Tibial nerve (tissue), 4 donors: ENCODE results near the gene ZNF407. TPM values are rescaled to one million over a fixed set of nuclear protein-coding genes. Genes with fewer than 3 reads are reported as not detected.

Source experiments
- DNase-seq, 2 donors: peaks; one replicate each; pipeline ENCODE4 v3.0.0-alpha.2; 2019; ENCODE audit warnings: low spot score in 2 of 2
- H3K27ac ChIP-seq, 4 donors: fragments of 200-600 bp; sonication (generic) in 3 of 4; one replicate each; pipeline ENCODE4 v1.5.1; 2017 to 2019; ENCODE audit warnings: mild to moderate bottlenecking in 1 of 4
- H3K27me3 ChIP-seq, 2 donors: fragments of 200-600 bp; sonication (generic) in 1 of 2; one replicate each; pipeline versions ENCODE4 v1.5.1 to v1.6.0; 2017 to 2019
- H3K36me3 ChIP-seq, 3 donors: fragments of 200-600 bp; sonication (generic); one replicate each; pipeline ENCODE4 v1.5.1; 2018 to 2019
- H3K4me1 ChIP-seq, 4 donors: fragments of 200-600 bp; sonication (generic) in 3 of 4; one replicate each; pipeline ENCODE4 v1.5.1; 2017 to 2019
- H3K4me3 ChIP-seq, 4 donors: fragments of 200-600 bp; sonication (generic) in 3 of 4; one replicate each; pipeline ENCODE4 v1.5.1; 2017 to 2019; ENCODE audit warnings: mild to moderate bottlenecking in 1 of 4, moderate library complexity in 1 of 4
- H3K9me3 ChIP-seq, 4 donors: fragments of 200-600 bp; sonication (generic) in 3 of 4; one replicate each; pipeline ENCODE4 v1.5.1; 2017 to 2019
- EP300 ChIP-seq, 2 donors: sonication (generic); formaldehyde crosslinking; IDR thresholded peaks; one replicate each; pipeline ENCODE4 v1.6.1; 2017; ENCODE audit warnings: antibody characterized with exemption in 2 of 2, mild to moderate bottlenecking in 1 of 2
- POLR2A ChIP-seq, 2 donors: fragments of 450-650 bp; IDR thresholded peaks; one replicate each; pipeline ENCODE4 v1.6.1; 2017; ENCODE audit warnings: antibody characterized with exemption in 2 of 2, mild to moderate bottlenecking in 2 of 2, moderate library complexity in 2 of 2
- WGBS, 2 donors: methylation state at CpG; one replicate each; pipeline ENCODE4 v1.1.5; 2018; 5-methylcytosine and 5-hydroxymethylcytosine counted together
- total RNA-seq, 4 donors: library from RNA; depleted of rRNA; stranded (reverse); fragments of >200 nt; gene quantifications; one replicate each; pipeline ENCODE4 v1.1.0, GENCODE V29; 2016
- TF ChIP-seq, protein P1 (sequence below), 5 experiments: fragments of 200-600 bp in 3 of 5; fragments of 450-650 bp in 2 of 5; sonication (generic) in 3 of 5; IDR thresholded peaks; one replicate each; pipeline ENCODE4 v1.5.1; 2016 to 2019; ENCODE audit warnings: antibody characterized with exemption in 5 of 5, mild to moderate bottlenecking in 3 of 5, moderate library complexity in 2 of 5

The ZNF407 gene
- total RNA-seq, 4 donors from 2014 or later = 18.6 to 22.8 (median 19.6) TPM

- Histone ChIP-seq H3K9me3 (no peaks in the 10 kb centered on the region), H3K4me1 (no peaks in the 10 kb centered on the region), H3K27ac (no peak overlapping the region), H3K27me3 (no peaks in the 10 kb centered on the region), H3K4me3 (no peak overlapping the region), H3K36me3 (no peaks in the 10 kb centered on the region)
- DNase-seq = no peak
- TF ChIP-seq POLR2A (IDR thresholded peaks at IDR 0.05) = no peak
- TF ChIP-seq, protein P1, sequence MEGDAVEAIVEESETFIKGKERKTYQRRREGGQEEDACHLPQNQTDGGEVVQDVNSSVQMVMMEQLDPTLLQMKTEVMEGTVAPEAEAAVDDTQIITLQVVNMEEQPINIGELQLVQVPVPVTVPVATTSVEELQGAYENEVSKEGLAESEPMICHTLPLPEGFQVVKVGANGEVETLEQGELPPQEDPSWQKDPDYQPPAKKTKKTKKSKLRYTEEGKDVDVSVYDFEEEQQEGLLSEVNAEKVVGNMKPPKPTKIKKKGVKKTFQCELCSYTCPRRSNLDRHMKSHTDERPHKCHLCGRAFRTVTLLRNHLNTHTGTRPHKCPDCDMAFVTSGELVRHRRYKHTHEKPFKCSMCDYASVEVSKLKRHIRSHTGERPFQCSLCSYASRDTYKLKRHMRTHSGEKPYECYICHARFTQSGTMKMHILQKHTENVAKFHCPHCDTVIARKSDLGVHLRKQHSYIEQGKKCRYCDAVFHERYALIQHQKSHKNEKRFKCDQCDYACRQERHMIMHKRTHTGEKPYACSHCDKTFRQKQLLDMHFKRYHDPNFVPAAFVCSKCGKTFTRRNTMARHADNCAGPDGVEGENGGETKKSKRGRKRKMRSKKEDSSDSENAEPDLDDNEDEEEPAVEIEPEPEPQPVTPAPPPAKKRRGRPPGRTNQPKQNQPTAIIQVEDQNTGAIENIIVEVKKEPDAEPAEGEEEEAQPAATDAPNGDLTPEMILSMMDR (IDR thresholded peaks at IDR 0.05) = no peak
- TF ChIP-seq EP300 (IDR thresholded peaks at IDR 0.05) = no peak
- 96 to 97% methylated on average over 3 of the region's 3 CpGs for WGBS, 2 donors
Measured at GRCh38 chr18:74766251-74766650, 168.6 kb downstream of the ZNF407 start.

DNA sequence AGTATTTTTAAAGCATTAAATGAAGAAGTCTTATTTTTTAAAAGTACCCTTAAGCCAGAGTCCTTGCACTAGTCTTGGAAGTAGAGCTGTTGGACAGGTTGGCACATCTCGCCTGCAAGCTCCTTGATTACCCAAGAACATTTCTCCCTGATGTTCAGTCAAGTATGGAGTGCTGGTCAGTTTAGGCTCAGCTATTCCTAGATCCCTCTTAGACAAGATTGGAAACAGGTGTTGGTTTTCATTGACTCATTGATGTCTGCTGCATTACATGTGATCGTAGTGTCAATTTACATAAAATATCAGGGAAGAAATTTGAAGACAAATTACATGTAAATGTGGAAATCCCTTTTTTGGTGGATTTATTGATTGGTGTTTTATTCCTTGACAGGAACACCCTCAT, 170.4 kb downstream of the ZNF407 start:
- Histone ChIP-seq H3K27me3 (no peaks in the 10 kb centered on the region), H3K36me3 (no peaks in the 10 kb centered on the region), H3K27ac (no peak overlapping the region), H3K4me3 (no peak overlapping the region), H3K9me3 (no peaks in the 10 kb centered on the region), H3K4me1 (no peaks in the 10 kb centered on the region)
- no peak for DNase-seq
- 98% methylated on average over 2 of the region's 2 CpGs for WGBS, 2 donors
- TF ChIP-seq POLR2A (IDR thresholded peaks at IDR 0.05) = no peak
- TF ChIP-seq, protein P1 (IDR thresholded peaks at IDR 0.05) = no peak

GRCh38 chr18:74773171-74773624, 175.5 kb downstream of the ZNF407 start:
- H3K27ac ChIP-seq = no peak overlapping the region
- no peak for DNase-seq
- H3K4me1 ChIP-seq = peaks cover 0 to 5% (median 0%) of the 10 kb centered on the region in 4 donors
- TF ChIP-seq, protein P1 (IDR thresholded peaks at IDR 0.05) = no peak
- TF ChIP-seq EP300 (IDR thresholded peaks at IDR 0.05) (no peak), POLR2A (IDR thresholded peaks at IDR 0.05) (no peak)
- H3K4me3 ChIP-seq = no peak overlapping the region
- H3K27me3 ChIP-seq = no peaks in the 10 kb centered on the region
- H3K36me3 ChIP-seq = peaks cover 0 to 16% (median 0%) of the 10 kb centered on the region in 3 donors
- WGBS, 2 donors = 86 to 90% methylated on average over 3 of the region's 3 CpGs
- H3K9me3 ChIP-seq = no peaks in the 10 kb centered on the region

- Histone ChIP-seq H3K27ac (no peak overlapping the region), H3K36me3 (peaks cover 0 to 16% (median 0%) of the 10 kb centered on the region in 3 donors), H3K4me1 (peaks cover 0 to 5% (median 0%) of the 10 kb centered on the region in 4 donors), H3K9me3 (no peaks in the 10 kb centered on the region), H3K4me3 (no peak overlapping the region), H3K27me3 (no peaks in the 10 kb centered on the region)
- WGBS, 2 donors = 94 to 95% methylated on average over 5 of the region's 5 CpGs
- TF ChIP-seq EP300 (IDR thresholded peaks at IDR 0.05) (no peak), POLR2A (IDR thresholded peaks at IDR 0.05) (no peak)
- TF ChIP-seq, protein P1 (IDR thresholded peaks at IDR 0.05) = no peak
- DNase-seq = no peak
Measured at GRCh38 chr18:74774486-74774885, 176.8 kb downstream of the ZNF407 start.

DNA sequence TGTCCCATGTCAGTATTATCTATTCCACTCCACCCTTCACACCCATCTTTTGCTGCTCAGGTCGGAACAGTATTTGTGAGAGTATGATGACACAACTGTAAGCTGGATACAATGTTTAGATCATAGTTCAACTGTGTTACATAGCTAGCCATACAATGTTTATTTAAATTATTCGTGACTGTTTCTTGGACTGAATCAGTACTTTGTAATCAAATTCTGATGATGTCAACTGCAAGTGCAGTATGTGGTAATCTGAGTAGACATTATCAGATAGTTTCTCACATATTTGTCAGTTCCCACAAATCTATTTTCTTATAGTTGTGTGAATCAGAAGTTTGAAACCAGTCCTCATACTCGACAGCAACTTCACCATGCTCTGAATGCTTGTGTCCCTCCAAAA, 177.6 kb downstream of the ZNF407 start:
- no peak for TF ChIP-seq POLR2A (IDR thresholded peaks at IDR 0.05)
- TF ChIP-seq, protein P1 (IDR thresholded peaks at IDR 0.05) = no peak
- no peak for TF ChIP-seq EP300 (IDR thresholded peaks at IDR 0.05)
- Histone ChIP-seq H3K4me3 (no peak overlapping the region), H3K27me3 (no peaks in the 10 kb centered on the region), H3K27ac (no peak overlapping the region), H3K4me1 (peaks cover 0 to 5% (median 0%) of the 10 kb centered on the region in 4 donors), H3K36me3 (peaks cover 0 to 16% (median 0%) of the 10 kb centered on the region in 3 donors), H3K9me3 (no peaks in the 10 kb centered on the region)
- no peak for DNase-seq
- WGBS, 2 donors = 62 to 68% methylated on average over 3 of the region's 3 CpGs
